Activated naive CD4-positive, alpha-beta T cell (primary cell): Measurements from ENCODE around the gene RAPGEF3.

Source experiments
- DNase-seq, 4 experiments: peaks; one replicate each; lab custom pipeline; 2025; lab: John Stamatoyannopoulos, UW

Gene RAPGEF3

DNA sequence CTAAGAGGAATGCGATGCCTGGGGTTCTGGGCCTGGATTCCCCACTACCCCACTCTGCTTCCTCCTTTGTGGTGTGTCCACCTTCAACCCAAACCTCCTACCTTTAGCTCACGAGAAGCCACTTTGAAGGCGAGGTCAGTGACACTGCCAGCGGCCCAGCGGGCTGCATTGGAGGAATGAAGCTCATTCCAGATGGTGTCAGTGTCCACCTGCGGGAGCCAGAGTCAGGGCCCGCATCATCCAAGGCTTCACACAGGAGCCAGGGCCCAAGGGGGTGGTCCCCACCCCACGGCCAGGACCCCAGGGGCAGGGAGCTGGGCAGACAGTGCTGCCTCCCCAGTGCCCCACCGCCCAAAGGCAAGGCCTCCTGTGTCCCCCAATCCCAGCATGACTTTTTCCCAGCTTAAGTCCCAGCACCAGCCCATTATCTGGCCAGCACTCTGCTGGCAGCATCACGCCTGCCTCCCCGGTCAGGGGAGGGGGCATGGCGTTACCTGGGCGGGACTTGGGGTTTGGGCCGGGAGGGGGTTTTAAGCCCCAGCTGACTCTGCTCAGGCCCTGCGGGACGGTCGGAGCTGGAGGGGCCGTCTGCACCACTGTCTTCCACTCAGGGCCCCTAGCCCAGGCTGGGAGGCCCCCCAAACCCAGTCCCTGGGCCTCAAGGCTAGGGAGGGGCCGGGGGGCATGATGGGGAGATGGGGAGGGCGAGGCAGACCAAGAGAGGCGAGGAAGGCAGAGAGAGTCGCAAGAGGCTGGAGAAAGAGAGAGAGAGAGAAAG lies 31.2 kb upstream of the RAPGEF3 start:
- no peak for DNase-seq

DNA sequence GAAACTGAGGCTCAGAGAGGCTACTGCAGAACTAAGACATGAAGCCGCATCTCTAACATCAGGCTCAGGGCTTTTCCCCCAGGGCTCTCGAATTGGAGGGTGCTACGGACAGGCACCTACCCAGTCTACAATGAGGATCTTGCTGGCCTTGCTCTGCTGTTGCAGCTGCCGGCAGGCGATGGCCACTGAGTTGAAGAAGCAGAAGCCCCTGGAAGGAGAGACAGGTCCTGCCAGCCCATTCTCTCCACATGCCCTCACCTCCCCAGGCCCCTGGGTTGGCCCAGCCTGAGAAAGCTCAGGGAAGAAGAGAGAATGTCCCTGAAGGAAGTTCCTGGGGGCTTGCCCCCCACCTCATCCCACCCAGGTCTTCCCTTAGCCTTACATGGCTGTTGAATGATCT lies 30.5 kb upstream of the RAPGEF3 start:
- DNase-seq: no peak

DNA sequence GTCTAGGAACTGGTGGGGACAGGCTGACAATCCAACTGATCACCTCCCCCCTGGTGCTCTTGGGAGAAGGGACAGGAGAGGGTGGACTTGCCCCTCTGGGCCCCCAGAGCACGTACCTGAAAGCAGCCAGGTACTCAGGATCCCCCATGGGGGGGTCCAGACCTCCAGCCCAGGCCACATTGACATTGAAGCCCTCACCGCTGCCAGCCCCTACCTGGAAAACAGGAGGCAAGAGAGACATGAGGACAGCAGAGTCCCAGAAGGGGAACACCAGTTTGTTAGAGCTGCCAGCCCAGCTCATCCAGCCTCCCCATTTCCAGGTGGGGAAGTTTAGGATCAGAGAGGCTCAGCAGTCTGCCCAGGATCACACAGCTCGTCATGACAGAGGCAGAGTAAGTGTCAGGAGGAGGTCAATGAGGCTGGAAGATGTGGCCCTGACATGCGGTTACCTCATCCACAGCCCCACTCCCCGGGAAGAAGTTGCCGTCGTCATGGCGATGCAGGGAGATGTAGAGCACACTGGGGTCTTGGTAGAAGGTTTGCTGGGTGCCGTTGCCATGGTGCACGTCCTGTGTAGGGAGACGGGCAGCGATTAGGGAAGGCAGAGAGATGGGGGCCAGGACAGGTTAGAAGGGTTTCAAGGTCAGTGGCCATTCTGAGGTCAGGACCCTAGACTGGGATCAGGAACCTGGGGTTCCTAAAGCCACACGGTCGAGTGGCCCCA lies 29.1 kb upstream of the RAPGEF3 start:
- no peak for DNase-seq

DNA sequence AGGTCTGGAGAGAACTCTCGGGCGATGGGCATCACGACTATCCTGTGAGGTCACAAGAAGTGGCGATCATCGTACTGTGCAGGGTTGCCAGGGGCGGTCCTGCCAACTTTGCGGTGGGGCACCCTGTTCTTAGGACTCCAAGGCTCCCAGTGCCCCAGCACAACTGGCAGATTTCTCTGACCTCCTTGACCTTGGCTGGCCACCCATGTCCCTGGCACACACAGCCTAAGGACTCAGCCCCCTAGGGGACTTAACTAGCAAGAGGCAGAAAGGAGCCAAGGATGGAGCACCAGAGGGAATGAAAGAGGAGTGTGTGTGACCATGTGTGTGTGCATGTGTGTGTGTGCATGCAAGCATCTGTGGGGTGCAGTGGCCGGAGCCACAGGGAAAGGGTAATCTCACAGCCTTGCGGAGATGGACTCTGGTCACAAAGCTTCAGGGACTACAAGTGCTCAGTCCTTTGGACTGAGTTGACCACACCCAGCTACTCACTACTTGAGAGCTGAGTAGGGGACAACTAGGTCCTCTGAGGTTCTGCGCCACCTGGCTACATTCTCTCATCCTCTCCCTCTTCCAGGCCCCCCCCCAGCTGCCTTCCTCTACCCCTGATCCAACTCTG lies 28.1 kb upstream of the RAPGEF3 start:
- no peak for DNase-seq

DNA sequence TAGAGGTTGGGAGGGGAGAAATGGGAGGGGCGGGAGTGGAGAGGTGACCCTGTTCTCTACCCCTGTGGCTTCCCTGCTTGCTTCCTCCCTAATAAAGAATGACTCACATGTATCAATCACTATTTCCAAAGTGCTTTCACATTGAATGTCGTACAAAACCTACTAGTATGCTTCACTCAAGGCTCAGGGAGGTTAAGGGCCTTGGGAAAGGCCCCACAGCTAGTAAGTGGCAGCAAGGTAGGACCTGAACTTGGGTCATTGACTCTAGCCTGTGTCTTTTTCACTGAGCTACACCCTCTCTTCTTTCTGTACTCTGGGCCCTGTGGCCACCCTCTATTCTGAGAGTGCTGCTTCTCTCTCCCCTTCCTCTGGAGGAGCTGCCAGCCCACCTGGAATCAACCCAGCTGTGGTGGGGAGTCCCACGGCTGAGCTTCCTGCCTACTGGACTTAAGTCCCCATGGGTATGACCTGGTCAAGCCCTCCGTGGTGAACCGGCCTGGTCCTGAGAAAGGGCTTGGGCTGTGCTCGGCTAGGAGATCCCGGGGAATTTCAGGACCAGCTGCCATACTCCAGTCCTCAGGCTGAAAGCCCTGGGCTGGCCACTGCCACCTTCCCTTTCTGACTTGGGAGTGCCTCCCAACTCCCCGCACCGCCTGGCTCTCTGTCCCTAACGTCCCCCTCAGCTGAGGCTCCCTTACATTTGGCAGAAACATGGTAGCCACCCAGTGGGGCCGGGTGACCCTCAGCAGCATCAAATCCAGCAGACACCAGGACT lies 27.4 kb upstream of the RAPGEF3 start:
- no peak for DNase-seq

DNA sequence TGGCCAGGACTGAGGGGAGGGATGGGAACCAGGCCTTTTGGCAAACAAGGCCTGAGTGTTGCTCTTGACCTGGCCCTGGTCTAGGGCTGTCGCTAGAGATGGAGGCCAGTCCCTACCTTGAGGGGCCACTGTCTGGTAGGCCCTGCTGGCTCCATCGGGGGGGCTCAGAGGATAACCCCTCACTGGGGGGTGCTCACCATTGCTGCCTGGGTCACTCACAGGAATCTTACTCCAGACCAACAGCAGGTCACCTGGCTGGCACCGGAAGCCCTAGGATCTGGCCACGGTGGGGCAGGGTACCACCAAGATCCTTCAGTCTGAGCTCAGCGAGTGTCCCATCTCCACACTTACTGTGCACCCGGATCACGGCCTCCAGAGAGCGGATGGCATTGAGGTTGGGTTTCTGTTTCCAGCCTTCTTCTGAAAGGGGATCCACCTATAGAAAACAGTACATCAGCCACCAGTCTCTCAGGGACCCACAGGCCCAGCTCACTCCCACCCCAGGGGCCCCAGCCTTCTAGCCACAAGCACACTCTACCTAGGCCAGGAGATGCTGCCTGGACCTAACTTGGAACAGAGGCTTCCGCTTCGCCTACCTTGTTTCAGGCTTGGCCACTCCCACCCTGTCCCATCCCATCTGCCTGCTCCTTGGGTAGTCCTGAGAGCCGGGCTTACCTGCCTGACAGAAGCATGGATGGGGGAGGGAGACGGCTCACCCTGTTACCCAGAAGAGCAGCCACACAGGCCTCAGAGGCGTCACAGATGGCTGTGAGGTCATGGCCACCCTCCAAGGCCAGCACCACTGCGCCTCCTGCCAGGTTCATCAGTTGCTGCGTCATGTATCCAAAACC lies 26.6 kb upstream of the RAPGEF3 start:
- DNase-seq: no peak

DNA sequence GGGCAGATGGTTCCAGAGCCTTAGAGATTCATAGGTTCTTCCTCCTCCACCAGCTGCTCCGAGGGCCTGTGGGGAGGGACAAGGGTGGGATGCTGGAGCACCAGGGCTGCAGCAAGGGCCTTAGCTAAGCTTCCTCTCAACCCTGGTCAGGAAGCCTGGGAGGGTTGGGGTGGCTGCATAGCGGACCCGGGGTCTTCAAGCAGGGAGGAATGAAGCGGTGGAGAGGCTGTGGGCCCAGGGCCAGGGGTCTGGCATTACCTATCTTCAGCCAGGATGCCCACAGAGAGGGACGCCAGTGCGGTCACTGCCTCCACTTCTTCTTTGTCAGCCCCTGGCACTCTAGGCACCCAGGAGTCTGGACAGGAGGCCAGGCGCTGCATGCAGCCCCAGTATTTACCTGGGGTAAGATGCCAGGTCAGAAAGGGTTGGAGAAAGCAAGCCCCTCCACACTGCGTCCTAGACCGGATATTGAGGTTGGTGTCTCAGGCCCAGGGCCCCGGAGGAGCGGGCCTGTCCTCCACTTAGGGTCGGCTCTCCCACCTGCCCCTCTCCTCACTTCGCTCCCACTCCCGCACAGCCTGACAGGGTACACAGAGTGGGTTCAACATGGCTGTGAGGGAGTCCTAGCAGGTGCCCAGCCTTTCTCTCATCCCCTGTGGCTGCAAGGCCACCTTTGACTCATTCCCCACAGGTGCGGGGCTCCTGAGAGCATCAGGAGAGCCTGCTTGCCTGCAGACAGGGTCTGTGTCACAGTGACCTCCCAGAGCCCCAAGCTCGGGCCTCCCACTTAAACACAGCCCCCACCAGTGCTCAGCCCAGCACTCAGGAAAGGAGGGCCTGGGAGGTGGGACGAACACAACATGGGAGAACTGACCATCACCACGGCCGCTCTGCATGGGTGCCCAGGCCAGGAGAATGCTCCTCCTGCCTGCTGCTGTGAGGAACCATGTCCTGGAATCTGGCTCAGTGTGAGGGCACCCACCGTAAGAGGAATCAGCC lies 25.4 kb upstream of the RAPGEF3 start:
- no peak for DNase-seq

DNA sequence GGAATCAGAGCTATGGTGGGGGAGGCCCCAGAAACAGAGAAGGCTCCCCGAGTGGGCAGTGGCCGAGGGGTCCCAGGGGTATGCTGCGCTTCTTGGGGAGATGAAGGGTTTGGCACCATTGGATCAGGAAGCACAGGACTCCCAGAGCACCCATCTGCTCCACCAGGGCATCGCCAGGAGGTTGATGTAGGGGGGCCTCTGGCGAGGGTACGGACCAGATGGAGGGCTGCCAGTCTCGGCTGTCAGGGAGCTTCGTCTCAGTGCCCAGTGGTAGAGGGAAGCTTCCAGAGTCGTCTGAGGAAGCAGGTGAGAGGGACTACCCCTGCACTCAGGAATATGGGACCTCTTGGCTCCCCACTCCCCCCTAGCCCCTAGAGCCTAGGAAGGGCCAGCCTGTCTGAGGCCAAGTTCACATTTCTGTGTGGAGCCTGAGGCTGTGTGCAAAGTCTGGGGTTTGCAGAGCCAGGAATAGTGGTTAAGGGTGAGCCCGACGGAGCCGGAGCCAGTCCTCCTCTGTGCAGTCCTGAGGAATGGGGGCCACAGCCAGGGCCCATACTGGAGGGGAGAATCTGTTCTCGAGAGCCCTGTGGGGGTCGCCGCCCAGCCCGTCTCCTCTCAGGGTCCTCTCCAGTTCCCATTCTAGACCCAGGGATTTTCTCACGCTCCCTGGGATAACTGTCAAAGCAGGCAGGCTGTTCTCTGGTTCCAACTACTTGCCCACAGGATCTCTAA lies 24.5 kb upstream of the RAPGEF3 start:
- DNase-seq: no peak

DNA sequence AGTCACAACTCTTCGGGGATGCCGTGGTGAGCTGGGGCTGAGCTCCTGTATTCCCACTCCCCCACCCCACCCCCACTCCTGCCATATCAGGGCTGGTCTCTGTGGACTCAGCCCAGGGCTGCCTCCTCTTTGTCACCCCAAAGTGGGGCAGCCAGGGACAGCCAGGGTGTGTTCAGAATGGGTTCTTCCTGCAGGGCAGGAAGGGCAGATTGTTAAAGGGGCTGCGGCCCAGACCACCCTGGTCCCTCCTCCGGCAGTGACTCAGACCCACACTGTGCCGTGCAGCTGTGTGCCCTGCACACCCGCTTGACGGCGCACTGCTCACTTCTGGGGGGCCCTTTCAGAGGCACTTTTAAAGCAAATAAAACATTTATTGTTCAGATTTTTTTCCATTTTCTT lies 23.7 kb upstream of the RAPGEF3 start:
- DNase-seq: no peak

DNA sequence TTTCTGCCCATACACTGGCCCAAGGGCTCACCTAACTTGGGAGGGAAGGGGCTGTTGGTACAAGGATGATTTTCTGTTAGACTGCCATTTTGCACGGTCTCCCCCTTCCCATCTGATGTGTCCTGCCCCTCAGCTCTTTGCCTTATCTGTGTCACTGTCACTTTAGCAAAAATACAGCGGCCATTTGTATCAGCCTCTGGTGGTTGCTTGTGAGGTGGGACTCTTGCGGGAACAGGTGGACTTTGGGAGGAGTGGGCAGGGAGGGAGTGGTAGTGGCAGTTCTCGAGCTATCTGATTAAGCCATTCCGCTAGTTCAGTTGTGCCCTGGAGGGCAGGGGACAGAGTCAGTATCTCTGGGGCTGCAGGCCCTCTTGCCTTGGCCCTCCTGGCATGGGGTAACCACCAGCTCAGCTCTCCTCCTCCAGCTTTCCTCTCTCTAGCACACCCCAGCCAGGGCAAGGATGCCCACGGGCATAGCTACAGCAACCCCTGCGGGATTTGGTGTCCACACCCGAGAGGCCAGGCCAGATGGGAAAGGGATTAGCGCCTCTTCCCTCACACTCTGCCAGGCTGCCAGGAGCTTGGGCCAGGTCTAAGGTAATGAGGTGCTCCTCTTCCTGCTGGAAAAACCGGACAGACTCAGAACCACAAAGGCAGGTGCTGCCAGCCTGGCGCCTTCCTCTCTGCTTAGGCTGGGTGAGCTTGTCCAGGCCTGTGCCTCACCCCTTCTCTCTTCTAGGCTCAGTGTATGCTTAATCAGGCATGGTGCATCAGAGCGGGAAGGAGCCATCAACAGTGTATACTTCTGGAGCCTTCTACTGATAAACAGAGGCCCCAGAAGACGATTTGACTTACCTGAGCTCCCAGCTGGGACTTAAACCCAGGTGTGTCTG lies 23.0 kb upstream of the RAPGEF3 start:
- DNase-seq: no peak

DNA sequence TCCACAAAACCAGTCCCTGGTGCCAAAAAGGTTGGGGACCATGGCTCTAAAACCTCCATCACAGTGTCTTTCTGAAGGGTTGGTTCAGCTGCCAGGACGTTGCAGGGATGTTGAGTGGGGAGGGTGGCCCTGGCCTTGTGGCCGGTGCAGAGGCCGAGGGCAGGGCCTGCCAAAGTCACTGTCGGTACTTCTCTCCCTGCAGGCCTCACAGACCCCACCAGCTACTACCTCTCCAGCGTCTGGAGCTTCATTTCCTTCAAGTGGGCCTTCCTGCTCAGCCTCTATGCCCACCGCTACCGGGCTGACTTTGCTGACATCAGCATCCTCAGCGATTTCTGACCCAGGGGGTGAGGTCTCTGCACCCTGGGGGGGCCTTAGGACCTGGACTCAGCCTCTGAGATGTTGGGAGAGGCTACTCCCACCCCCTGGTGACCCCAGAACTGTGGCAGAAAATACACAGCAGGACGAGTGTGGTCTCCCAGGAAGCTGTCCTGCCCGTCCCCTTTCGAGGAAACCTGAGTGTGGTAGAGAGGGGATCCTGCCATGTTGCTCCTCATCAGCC lies 21.3 kb upstream of the RAPGEF3 start:
- no peak for DNase-seq

DNA sequence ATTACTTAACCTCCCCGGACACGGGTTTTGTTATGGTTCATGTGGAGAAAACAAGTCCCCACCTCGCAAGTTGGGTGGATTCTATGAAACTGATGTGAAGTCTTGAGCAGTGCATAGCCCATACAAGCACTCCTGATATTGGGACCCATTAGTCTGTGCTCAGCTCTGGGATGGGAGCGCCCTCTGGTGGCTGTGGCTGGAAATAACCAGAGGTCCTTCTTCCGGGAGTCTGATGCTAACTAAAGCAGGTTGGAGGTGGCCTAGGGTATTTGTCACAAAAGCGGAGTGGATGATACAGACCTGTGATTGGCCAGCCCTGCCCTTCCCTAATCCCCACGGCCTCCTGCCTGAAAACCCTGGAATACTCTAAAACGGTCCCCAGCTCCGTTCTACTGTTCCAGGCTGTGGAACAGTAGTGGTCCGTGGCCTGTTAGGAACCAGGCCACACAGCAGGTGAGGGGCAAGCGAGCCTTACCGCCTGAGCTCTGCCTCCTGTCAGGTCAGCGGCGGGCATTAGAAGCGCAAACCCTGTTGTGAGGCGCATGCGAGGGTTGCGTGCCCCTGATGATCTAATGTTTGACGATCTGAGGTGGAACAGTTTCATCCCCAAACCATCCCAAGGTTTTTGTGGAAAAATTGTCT lies 20.7 kb upstream of the RAPGEF3 start:
- peak; percentile 91 to 95 (median 92) for DNase-seq

DNA sequence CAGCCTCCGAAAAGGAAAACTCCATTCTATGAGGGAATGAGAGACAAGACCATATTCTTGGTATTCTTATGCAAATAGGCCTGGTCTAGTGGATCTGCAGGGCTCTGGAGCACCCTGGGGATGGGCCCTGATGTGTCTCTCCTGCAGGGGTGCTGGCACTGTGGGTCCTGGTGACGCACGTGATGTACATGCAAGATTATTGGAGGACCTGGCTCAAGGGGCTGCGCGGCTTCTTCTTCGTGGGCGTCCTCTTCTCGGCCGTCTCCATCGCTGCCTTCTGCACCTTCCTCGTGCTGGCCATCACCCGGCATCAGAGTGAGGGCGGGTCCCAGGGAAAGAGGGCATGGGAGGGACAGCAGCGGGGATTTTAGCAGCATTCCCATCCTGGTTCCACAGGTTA lies 20.2 kb upstream of the RAPGEF3 start:
- DNase-seq: no peak

DNA sequence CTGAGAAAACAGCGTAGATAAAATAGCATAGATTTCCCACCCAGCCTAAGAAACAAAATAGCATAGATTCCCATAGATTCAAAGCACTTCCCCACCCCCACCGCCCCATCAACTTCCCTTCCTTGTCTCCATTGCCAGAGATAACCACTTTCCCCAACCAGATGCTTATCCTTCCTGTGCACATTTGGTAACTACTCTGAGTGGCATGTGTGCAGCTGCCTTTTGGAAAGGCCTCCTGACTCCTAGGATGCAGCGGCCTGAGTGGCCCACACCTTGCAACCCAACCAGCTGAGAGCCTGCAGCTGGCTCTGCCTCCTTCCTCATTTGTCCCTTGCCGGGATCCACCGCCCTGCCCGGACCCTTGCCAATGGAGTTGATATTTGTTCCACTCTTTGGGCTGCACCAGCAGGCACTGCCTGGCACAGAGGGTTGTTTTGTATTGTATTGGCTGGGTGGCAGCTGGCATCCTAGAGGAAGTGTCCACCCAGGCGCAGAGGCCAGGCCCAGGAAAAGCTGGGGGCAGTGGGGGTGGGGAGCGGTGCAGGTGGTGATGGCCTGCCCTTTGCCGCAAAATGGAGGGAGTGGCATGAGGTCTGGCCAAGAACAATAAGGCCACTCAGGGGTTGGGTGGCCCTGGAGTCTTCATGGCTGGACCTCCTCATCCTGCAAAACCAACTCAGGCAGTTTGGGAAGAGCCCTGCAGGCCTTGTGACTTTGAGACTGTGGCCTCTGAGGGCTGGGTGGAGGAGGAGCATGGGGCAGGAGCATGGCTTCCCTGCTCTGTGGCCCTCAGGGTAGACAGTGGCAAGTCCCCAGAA lies 19.3 kb upstream of the RAPGEF3 start:
- DNase-seq: no peak

DNA sequence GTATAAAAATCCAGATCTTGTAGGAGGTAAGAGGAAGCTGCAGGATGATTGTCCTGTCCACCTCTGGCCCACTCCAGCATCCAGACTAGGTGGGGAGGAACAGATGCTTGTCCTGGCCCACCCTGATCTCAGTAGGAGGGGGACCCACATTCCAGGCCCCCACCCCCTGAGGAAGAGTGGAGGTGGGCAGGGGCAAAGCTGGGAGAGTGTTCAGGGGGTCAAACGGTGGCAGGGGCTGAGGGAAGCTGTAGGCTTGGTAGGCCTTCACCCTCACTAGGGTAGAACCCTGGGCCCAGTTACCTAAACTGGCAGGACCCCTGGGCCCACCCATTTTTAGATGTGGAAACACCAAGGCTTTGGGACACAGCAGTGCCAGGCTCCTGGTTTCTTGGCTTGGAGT lies 18.5 kb upstream of the RAPGEF3 start:
- no peak for DNase-seq

DNA sequence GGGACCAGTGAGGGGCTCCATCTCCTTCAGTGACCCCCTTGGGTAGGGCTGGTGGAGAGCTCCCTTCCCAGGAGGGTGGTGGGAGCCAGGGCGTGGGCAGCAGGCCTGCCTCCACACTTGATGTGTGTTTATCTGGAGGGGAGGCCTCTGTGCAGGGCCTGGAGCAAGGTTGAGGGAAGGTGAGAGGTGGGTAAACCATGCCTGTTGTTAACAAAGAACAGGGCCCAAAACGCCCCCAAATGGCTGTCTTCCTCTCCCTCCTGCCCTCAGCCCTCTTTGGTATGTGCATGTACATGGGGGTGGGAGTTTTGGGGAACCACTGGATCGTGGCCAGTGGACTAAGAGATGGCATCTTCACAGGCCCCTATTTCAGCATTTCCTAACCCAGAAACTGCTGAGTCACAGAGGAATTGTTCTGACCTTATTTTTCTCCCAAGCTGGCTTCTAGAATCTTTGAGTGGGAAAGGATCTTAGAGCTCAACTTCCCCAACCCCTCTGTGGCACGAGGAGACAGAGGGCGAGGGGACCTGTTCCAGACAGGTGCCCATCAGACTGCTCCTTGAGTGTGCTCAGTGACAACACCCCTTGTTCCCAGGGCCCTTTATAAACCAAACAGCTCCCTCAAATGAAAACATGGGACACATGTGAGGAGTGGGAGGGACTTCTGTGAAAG lies 17.9 kb upstream of the RAPGEF3 start:
- no peak for DNase-seq
